Nephron progenitor cell (in vitro differentiated cells): Measurements from ENCODE around the gene FGFR4.

Experiments
- DNase-seq: peaks from one replicate; pipeline ENCODE4 v3.0.0; 2021
- H3K27ac Mint-ChIP-seq: 2 replicates; pipeline ENCODE4 v1.8.0; 2021; ENCODE audit warnings: mild to moderate bottlenecking, moderate library complexity, mixed read lengths
- H3K27me3 Mint-ChIP-seq: 2 replicates; pipeline ENCODE4 v1.8.0; 2021; ENCODE audit warnings: mild to moderate bottlenecking, low read depth, mixed read lengths; ENCODE audit not compliant: poor library complexity
- H3K36me3 Mint-ChIP-seq: 2 replicates; pipeline ENCODE4 v1.8.0; 2021; ENCODE audit warnings: low read depth, mixed read lengths
- H3K4me1 Mint-ChIP-seq: 2 replicates; pipeline ENCODE4 v1.8.0; 2021; ENCODE audit warnings: mixed read lengths
- H3K4me3 Mint-ChIP-seq: 2 replicates; pipeline ENCODE4 v1.8.0; 2021; ENCODE audit warnings: mild to moderate bottlenecking, moderate library complexity, mixed read lengths
- H3K9me3 Mint-ChIP-seq: 2 replicates; pipeline ENCODE4 v1.8.0; 2021; ENCODE audit warnings: mild to moderate bottlenecking, moderate library complexity, mixed read lengths
- CTCF ChIP-seq: fragments of 200-600 bp; sonication (generic); IDR thresholded peaks from 2 replicates; pipeline ENCODE4 v1.5.0; 2021; ENCODE audit warnings: antibody characterized with exemption

Gene FGFR4

GRCh38 chr5:177100714-177101121 lies 14.0 kb downstream of the FGFR4 start:
- Mint-ChIP-seq H3K36me3 (no peaks in the 10 kb centered on the region), H3K27ac (no peak overlapping the region), H3K4me3 (no peak overlapping the region), H3K4me1 (peaks cover 26% of the 10 kb centered on the region), H3K27me3 (peaks cover 24% of the 10 kb centered on the region), H3K9me3 (no peaks in the 10 kb centered on the region)
- DNase-seq: no peak
- no peak for TF ChIP-seq CTCF

GRCh38 chr5:177103523-177104253 lies 17.0 kb downstream of the FGFR4 start:
- Mint-ChIP-seq H3K27ac (no peak overlapping the region), H3K27me3 (peaks cover 22% of the 10 kb centered on the region), H3K4me3 (no peak overlapping the region), H3K4me1 (peaks cover 24% of the 10 kb centered on the region), H3K9me3 (no peaks in the 10 kb centered on the region), H3K36me3 (no peaks in the 10 kb centered on the region)
- TF ChIP-seq CTCF: no peak
- no peak for DNase-seq

GRCh38 chr5:177105691-177106476 lies 19.2 kb downstream of the FGFR4 start:
- Mint-ChIP-seq H3K27me3 (peaks cover 13% of the 10 kb centered on the region), H3K27ac (no peak overlapping the region), H3K36me3 (no peaks in the 10 kb centered on the region), H3K4me1 (peaks cover 26% of the 10 kb centered on the region), H3K4me3 (no peak overlapping the region), H3K9me3 (no peaks in the 10 kb centered on the region)
- no peak for TF ChIP-seq CTCF
- no peak for DNase-seq

- DNase-seq: no peak
- no peak overlapping the region for H3K27ac Mint-ChIP-seq
- no peaks in the 10 kb centered on the region for H3K9me3 Mint-ChIP-seq
- no peaks in the 10 kb centered on the region for H3K36me3 Mint-ChIP-seq
- H3K4me3 Mint-ChIP-seq: no peak overlapping the region
- H3K4me1 Mint-ChIP-seq: peaks cover 32% of the 10 kb centered on the region
- no peak for TF ChIP-seq CTCF
- peaks cover 13% of the 10 kb centered on the region for H3K27me3 Mint-ChIP-seq
Observed at GRCh38 chr5:177107159-177107558, 20.4 kb downstream of the FGFR4 start.

- no peak for TF ChIP-seq CTCF
- DNase-seq: no peak
- H3K9me3 Mint-ChIP-seq: no peaks in the 10 kb centered on the region
- H3K27ac Mint-ChIP-seq: peak overlapping the region; percentile 72
- no peak overlapping the region for H3K4me3 Mint-ChIP-seq
- peaks cover 9% of the 10 kb centered on the region for H3K27me3 Mint-ChIP-seq
- no peaks in the 10 kb centered on the region for H3K36me3 Mint-ChIP-seq
- peaks cover 36% of the 10 kb centered on the region for H3K4me1 Mint-ChIP-seq
Observed at GRCh38 chr5:177109810-177110209, 23.1 kb downstream of the FGFR4 start.
